GM23338 (cell line): Measurements from ENCODE around the gene NFKB2. TPM values are rescaled to one million over a fixed set of nuclear protein-coding genes. Genes with fewer than 3 reads are reported as not detected.

Source experiments
- ATAC-seq: fragments of 200-7000 bp; cut with Tn5 transposase; 3 replicates; pipeline ENCODE4 v1.9.1; 2020
- DNase-seq: peaks from one replicate; pipeline ENCODE4 v3.0.0-alpha.2; 2015; ENCODE audit warnings: low spot score
- H2AFZ ChIP-seq: fragments of 200-600 bp; sonication (generic); 2 replicates; pipeline ENCODE4 v1.8.0; 2016; ENCODE audit warnings: antibody characterized with exemption, mild to moderate bottlenecking, moderate library complexity
- H3F3A ChIP-seq: fragments of 200-600 bp; sonication (generic); replicated peaks from 2 replicates; pipeline ENCODE4 v1.8.0; 2017; ENCODE audit warnings: antibody characterized with exemption, mixed run types, low read depth
- H3K27ac ChIP-seq: fragments of 200-600 bp; sonication (generic); 2 replicates; pipeline ENCODE4 v1.6.1; 2016; ENCODE audit warnings: low read depth
- H3K27me3 ChIP-seq: fragments of 200-600 bp; sonication (generic); 2 replicates; pipeline ENCODE4 v1.8.0; 2016; ENCODE audit warnings: mild to moderate bottlenecking, mixed run types, moderate library complexity; ENCODE audit not compliant: insufficient read depth
- H3K36me3 ChIP-seq: fragments of 200-600 bp; sonication (generic); 2 replicates; pipeline ENCODE4 v1.8.0; 2016; ENCODE audit warnings: mild to moderate bottlenecking; ENCODE audit not compliant: insufficient read depth
- H3K4me1 ChIP-seq: fragments of 200-600 bp; sonication (generic); 2 replicates; pipeline ENCODE4 v1.8.0; 2016; ENCODE audit warnings: mild to moderate bottlenecking, moderate library complexity; ENCODE audit not compliant: insufficient read depth
- H3K4me2 ChIP-seq: fragments of 200-600 bp; sonication (generic); 2 replicates; pipeline ENCODE4 v1.7.1; 2017; ENCODE audit warnings: mixed run types
- H3K4me3 ChIP-seq: fragments of 200-600 bp; sonication (generic); 2 replicates; pipeline ENCODE4 v1.6.1; 2016; ENCODE audit warnings: mixed run types
- H3K79me2 ChIP-seq: fragments of 200-600 bp; sonication (generic); replicated peaks from 2 replicates; pipeline ENCODE4 v1.8.0; 2017; ENCODE audit warnings: mild to moderate bottlenecking; ENCODE audit not compliant: insufficient read depth
- H3K9me2 ChIP-seq: fragments of 200-600 bp; sonication (generic); 2 replicates; pipeline ENCODE4 v1.8.0; 2017; ENCODE audit not compliant: insufficient read depth
- H4K20me1 ChIP-seq: fragments of 200-600 bp; sonication (generic); replicated peaks from 2 replicates; pipeline ENCODE4 v1.8.0; 2017; ENCODE audit warnings: mild to moderate bottlenecking; ENCODE audit not compliant: insufficient read depth
- H3K27ac Mint-ChIP-seq: 2 replicates; pipeline ENCODE4 v1.8.0; 2020; ENCODE audit warnings: inconsistent platforms, mild to moderate bottlenecking, moderate library complexity, mixed read lengths
- H3K27me3 Mint-ChIP-seq: 3 replicates; pipeline ENCODE4 v1.8.0; 2022; ENCODE audit warnings: low read depth, mild to moderate bottlenecking, moderate library complexity, mixed read lengths, inconsistent platforms; ENCODE audit not compliant: insufficient read depth, poor library complexity
- H3K36me3 Mint-ChIP-seq: 3 replicates; pipeline ENCODE4 v1.8.0; 2021; ENCODE audit warnings: low read depth, mild to moderate bottlenecking, inconsistent platforms, moderate library complexity, mixed read lengths
- H3K4me1 Mint-ChIP-seq: 3 replicates; pipeline ENCODE4 v1.8.0; 2020; ENCODE audit warnings: mild to moderate bottlenecking, inconsistent platforms, mixed read lengths
- H3K4me3 Mint-ChIP-seq: 3 replicates; pipeline ENCODE4 v1.8.0; 2021; ENCODE audit warnings: moderate library complexity, mild to moderate bottlenecking, inconsistent platforms, mixed read lengths
- H3K9me3 Mint-ChIP-seq: 3 replicates; pipeline ENCODE4 v1.8.0; 2020; ENCODE audit warnings: moderate library complexity, mild to moderate bottlenecking, inconsistent platforms, mixed read lengths
- CREB1 ChIP-seq: fragments of 250-450 bp; sonication (Bioruptor Pico); IDR thresholded peaks from 2 replicates; pipeline ENCODE4 v1.5.0; 2020; ENCODE audit warnings: low read depth, mild to moderate bottlenecking, moderate library complexity
- CTCF ChIP-seq, 2 experiments: fragments of 200-600 bp in 1 of 2; sonication (generic) in 1 of 2; conservative IDR thresholded peaks; 2 replicates each; pipeline versions ENCODE4 v1.5.1 to v1.6.1; 2016 to 2017; ENCODE audit warnings: antibody characterized with exemption in 2 of 2, low read depth in 2 of 2, mild to moderate bottlenecking in 2 of 2, moderate library complexity in 1 of 2
- ETS1 ChIP-seq: IDR thresholded peaks from 2 replicates; pipeline ENCODE4 v1.6.1; 2016; ENCODE audit warnings: antibody characterized with exemption
- EZH2 ChIP-seq: fragments of 200-600 bp; sonication (generic); IDR thresholded peaks from one replicate; pipeline ENCODE4 v1.8.0; 2017; ENCODE audit warnings: antibody characterized with exemption, mild to moderate bottlenecking, low read depth; ENCODE audit not compliant: unreplicated experiment
- EZH2phosphoT487 ChIP-seq: fragments of 200-600 bp; sonication (generic); IDR thresholded peaks from one replicate; pipeline ENCODE4 v1.8.1; 2018; ENCODE audit warnings: antibody characterized with exemption; ENCODE audit not compliant: unreplicated experiment
- JUNB ChIP-seq: IDR thresholded peaks from one replicate; pipeline ENCODE4 v1.6.1; 2016; ENCODE audit warnings: antibody characterized with exemption; ENCODE audit not compliant: unreplicated experiment
- NANOG ChIP-seq: IDR thresholded peaks from 2 replicates; pipeline ENCODE4 v1.6.1; 2016; ENCODE audit warnings: antibody characterized with exemption, borderline replicate concordance
- POLR2AphosphoS5 ChIP-seq: IDR thresholded peaks from 2 replicates; pipeline ENCODE4 v1.6.1; 2016; ENCODE audit warnings: antibody characterized with exemption, low read depth
- STAT1 ChIP-seq: IDR thresholded peaks from one replicate; pipeline ENCODE4 v1.6.1; 2016; ENCODE audit warnings: antibody characterized with exemption; ENCODE audit not compliant: unreplicated experiment
- ZNF114 ChIP-seq: fragments of 250-450 bp; sonication (Bioruptor Pico); IDR thresholded peaks from 2 replicates; pipeline ENCODE4 v1.5.0; 2020; ENCODE audit warnings: mild to moderate bottlenecking, moderate library complexity
- ZNF331 ChIP-seq: fragments of 250-450 bp; sonication (Bioruptor Pico); IDR thresholded peaks from 2 replicates; pipeline ENCODE4 v1.5.0; 2020; ENCODE audit warnings: low read depth, mild to moderate bottlenecking, moderate library complexity
- ZNF462 ChIP-seq: fragments of 250-450 bp; sonication (Bioruptor Pico); IDR thresholded peaks from 2 replicates; pipeline ENCODE4 v1.5.0; 2020; ENCODE audit warnings: mild to moderate bottlenecking, moderate library complexity
- polyA plus RNA-seq: library from polyadenylated mRNA; unstranded; fragments of >200 nt; fragmentation: Nextera tagmentation; extraction: Ambion mirVana; gene quantifications from 2 replicates; pipeline ENCODE4 v1.2.1, GENCODE V29; 2016
- total RNA-seq: library from RNA; depleted of rRNA; stranded (reverse); fragments of >200 nt; shearing (Covaris generic); gene quantifications from 2 replicates; pipeline ENCODE4 v1.2.3, GENCODE V29; 2014
- TF ChIP-seq, protein P1 (sequence below): IDR thresholded peaks from one replicate; pipeline ENCODE4 v1.6.1; 2018; ENCODE audit warnings: antibody characterized with exemption; ENCODE audit not compliant: unreplicated experiment

Gene NFKB2
- total and polyA plus RNA-seq, 2 experiments from 2014 or later: 6.8 to 29.4 TPM

DNA sequence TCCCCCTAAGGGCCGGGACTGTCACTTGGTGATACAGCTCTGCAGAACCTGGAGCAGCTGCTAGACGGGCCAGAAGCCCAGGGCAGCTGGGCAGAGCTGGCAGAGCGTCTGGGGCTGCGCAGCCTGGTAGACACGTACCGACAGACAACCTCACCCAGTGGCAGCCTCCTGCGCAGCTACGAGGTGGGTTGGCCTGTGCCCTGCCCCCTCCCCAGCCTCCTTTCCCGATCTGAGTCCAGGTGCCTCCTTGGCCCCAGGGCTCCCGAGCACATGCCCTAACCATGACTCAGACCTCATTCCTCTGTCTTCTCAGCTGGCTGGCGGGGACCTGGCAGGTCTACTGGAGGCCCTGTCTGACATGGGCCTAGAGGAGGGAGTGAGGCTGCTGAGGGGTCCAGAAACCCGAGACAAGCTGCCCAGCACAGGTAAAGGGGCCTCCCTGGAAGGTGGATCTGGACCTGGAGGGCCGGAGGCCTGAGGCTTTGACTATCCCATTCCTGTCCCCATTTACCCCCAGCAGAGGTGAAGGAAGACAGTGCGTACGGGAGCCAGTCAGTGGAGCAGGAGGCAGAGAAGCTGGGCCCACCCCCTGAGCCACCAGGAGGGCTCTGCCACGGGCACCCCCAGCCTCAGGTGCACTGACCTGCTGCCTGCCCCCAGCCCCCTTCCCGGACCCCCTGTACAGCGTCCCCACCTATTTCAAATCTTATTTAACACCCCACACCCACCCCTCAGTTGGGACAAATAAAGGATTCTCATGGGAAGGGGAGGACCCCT lies 6.4 kb downstream of the NFKB2 start:
- Mint-ChIP-seq H3K4me1 (peaks cover 7% of the 10 kb centered on the region; the same call in 2 of the 3 replicates), H3K27ac (no peak overlapping the region), H3K4me3 (no peak overlapping the region), H3K9me3 (no peaks in the 10 kb centered on the region), H3K36me3 (no peaks in the 10 kb centered on the region; the same call in 2 of the 3 replicates), H3K27me3 (peaks cover 23% of the 10 kb centered on the region)
- DNase-seq (no peak), ATAC-seq (no peak)
- Histone ChIP-seq H3K27me3 (no peaks in the 10 kb centered on the region), H2AFZ (no peak overlapping the region), H3F3A (0 out of 2 replicates have a peak, but pooled peaks cover 9% of the 10 kb centered on the region), H4K20me1 (no peaks in the 10 kb centered on the region), H3K4me3 (no peak overlapping the region), H3K27ac (no peak overlapping the region), H3K4me1 (0 out of 2 replicates have a peak, but pooled peaks cover 3% of the 10 kb centered on the region), H3K4me2 (no peak overlapping the region), H3K36me3 (no peaks in the 10 kb centered on the region), H3K79me2 (no peaks in the 10 kb centered on the region), H3K9me2 (no peaks in the 10 kb centered on the region)
- no peak for TF ChIP-seq CREB1 (CRISPR knock-in tag)
- TF ChIP-seq ZNF462 (CRISPR knock-in tag): no peak
- TF ChIP-seq JUNB: no peak
- no peak for TF ChIP-seq EZH2phosphoT487
- TF ChIP-seq STAT1: no peak
- no peak for TF ChIP-seq NANOG
- TF ChIP-seq, protein P1, sequence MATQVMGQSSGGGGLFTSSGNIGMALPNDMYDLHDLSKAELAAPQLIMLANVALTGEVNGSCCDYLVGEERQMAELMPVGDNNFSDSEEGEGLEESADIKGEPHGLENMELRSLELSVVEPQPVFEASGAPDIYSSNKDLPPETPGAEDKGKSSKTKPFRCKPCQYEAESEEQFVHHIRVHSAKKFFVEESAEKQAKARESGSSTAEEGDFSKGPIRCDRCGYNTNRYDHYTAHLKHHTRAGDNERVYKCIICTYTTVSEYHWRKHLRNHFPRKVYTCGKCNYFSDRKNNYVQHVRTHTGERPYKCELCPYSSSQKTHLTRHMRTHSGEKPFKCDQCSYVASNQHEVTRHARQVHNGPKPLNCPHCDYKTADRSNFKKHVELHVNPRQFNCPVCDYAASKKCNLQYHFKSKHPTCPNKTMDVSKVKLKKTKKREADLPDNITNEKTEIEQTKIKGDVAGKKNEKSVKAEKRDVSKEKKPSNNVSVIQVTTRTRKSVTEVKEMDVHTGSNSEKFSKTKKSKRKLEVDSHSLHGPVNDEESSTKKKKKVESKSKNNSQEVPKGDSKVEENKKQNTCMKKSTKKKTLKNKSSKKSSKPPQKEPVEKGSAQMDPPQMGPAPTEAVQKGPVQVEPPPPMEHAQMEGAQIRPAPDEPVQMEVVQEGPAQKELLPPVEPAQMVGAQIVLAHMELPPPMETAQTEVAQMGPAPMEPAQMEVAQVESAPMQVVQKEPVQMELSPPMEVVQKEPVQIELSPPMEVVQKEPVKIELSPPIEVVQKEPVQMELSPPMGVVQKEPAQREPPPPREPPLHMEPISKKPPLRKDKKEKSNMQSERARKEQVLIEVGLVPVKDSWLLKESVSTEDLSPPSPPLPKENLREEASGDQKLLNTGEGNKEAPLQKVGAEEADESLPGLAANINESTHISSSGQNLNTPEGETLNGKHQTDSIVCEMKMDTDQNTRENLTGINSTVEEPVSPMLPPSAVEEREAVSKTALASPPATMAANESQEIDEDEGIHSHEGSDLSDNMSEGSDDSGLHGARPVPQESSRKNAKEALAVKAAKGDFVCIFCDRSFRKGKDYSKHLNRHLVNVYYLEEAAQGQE: no peak
- no peak for TF ChIP-seq CTCF (conservative IDR thresholded peaks at IDR 0.05; ENCODE audit: low read depth in 2 of 2)
- no peak for TF ChIP-seq POLR2AphosphoS5
- no peak for TF ChIP-seq ZNF114 (CRISPR knock-in tag)
- TF ChIP-seq ZNF331 (CRISPR knock-in tag): no peak
- no peak for TF ChIP-seq ETS1
- no peak for TF ChIP-seq EZH2
